OCI-LY3 (cell line): ENCODE data around the gene PLA2G1B.

Experiments used
- EZH2phosphoT487 ChIP-seq: fragments of 200-600 bp; shearing (Covaris generic); IDR thresholded peaks from 2 replicates; pipeline ENCODE4 v1.6.1; 2018; ENCODE audit warnings: antibody characterized with exemption, mixed run types, low read depth
- TF ChIP-seq, protein P1 (sequence below): fragments of 200-600, 300-600 bp; sonication (generic); IDR thresholded peaks from 2 replicates; pipeline ENCODE4 v1.5.1; 2014; ENCODE audit warnings: antibody characterized with exemption, low read length, low read depth

DNA sequence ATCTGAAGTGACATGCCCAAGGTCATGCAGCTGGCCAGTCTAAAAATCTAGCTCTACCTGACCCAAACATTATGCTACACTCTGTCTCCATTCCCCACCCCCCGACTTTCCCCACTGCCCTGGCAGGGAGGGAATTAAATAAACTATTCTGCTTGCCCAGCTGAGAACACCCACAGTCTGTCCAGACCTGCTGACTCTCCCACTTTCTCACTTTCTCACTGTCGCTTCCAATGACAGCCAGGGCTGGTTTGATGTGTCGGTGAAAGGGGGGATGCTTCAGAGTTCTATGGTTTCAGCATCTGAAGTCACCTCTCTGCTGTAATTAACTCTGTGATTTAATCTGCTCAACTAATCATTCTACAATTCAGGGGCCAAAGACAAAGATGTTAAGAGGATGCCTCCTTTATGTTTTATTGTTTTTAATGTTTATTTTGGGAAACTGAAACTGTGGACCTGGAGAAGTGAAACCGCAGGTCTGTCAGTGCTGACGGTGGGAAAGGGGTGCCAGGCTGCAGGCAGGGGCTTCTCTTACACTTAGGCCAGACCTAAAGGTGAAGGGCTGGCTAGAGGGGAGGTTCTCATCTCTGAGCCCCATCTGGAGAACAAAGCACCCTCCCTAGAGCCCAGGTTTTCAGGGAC, 49.5 kb upstream of the PLA2G1B start:
- TF ChIP-seq, protein P1, sequence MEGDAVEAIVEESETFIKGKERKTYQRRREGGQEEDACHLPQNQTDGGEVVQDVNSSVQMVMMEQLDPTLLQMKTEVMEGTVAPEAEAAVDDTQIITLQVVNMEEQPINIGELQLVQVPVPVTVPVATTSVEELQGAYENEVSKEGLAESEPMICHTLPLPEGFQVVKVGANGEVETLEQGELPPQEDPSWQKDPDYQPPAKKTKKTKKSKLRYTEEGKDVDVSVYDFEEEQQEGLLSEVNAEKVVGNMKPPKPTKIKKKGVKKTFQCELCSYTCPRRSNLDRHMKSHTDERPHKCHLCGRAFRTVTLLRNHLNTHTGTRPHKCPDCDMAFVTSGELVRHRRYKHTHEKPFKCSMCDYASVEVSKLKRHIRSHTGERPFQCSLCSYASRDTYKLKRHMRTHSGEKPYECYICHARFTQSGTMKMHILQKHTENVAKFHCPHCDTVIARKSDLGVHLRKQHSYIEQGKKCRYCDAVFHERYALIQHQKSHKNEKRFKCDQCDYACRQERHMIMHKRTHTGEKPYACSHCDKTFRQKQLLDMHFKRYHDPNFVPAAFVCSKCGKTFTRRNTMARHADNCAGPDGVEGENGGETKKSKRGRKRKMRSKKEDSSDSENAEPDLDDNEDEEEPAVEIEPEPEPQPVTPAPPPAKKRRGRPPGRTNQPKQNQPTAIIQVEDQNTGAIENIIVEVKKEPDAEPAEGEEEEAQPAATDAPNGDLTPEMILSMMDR = no peak
- TF ChIP-seq EZH2phosphoT487 = no peak
